Tibial nerve (tissue), 4 donors: ENCODE measurements around the gene UGT1A9. TPM values are rescaled to one million over a fixed set of nuclear protein-coding genes. Genes with fewer than 3 reads are reported as not detected.

Experiments used
- DNase-seq, 2 donors: peaks; one replicate each; pipeline ENCODE4 v3.0.0-alpha.2; 2019; ENCODE audit warnings: low spot score in 2 of 2
- H3K27ac ChIP-seq, 4 donors: fragments of 200-600 bp; sonication (generic) in 3 of 4; one replicate each; pipeline ENCODE4 v1.5.1; 2017 to 2019; ENCODE audit warnings: mild to moderate bottlenecking in 1 of 4
- H3K27me3 ChIP-seq, 2 donors: fragments of 200-600 bp; sonication (generic) in 1 of 2; one replicate each; pipeline versions ENCODE4 v1.5.1 to v1.6.0; 2017 to 2019
- H3K36me3 ChIP-seq, 3 donors: fragments of 200-600 bp; sonication (generic); one replicate each; pipeline ENCODE4 v1.5.1; 2018 to 2019
- H3K4me1 ChIP-seq, 4 donors: fragments of 200-600 bp; sonication (generic) in 3 of 4; one replicate each; pipeline ENCODE4 v1.5.1; 2017 to 2019
- H3K4me3 ChIP-seq, 4 donors: fragments of 200-600 bp; sonication (generic) in 3 of 4; one replicate each; pipeline ENCODE4 v1.5.1; 2017 to 2019; ENCODE audit warnings: mild to moderate bottlenecking in 1 of 4, moderate library complexity in 1 of 4
- H3K9me3 ChIP-seq, 4 donors: fragments of 200-600 bp; sonication (generic) in 3 of 4; one replicate each; pipeline ENCODE4 v1.5.1; 2017 to 2019
- CTCF ChIP-seq, 5 experiments: fragments of 200-600 bp in 3 of 5; fragments of 450-650 bp in 2 of 5; sonication (generic) in 3 of 5; IDR thresholded peaks; one replicate each; pipeline ENCODE4 v1.5.1; 2016 to 2019; ENCODE audit warnings: antibody characterized with exemption in 5 of 5, mild to moderate bottlenecking in 3 of 5, moderate library complexity in 2 of 5
- EP300 ChIP-seq, 2 donors: sonication (generic); formaldehyde crosslinking; IDR thresholded peaks; one replicate each; pipeline ENCODE4 v1.6.1; 2017; ENCODE audit warnings: antibody characterized with exemption in 2 of 2, mild to moderate bottlenecking in 1 of 2
- POLR2A ChIP-seq, 2 donors: fragments of 450-650 bp; IDR thresholded peaks; one replicate each; pipeline ENCODE4 v1.6.1; 2017; ENCODE audit warnings: antibody characterized with exemption in 2 of 2, mild to moderate bottlenecking in 2 of 2, moderate library complexity in 2 of 2
- WGBS, 2 donors: methylation state at CpG; one replicate each; pipeline ENCODE4 v1.1.5; 2018; 5-methylcytosine and 5-hydroxymethylcytosine counted together
- total RNA-seq, 4 donors: library from RNA; depleted of rRNA; stranded (reverse); fragments of >200 nt; gene quantifications; one replicate each; pipeline ENCODE4 v1.1.0, GENCODE V29; 2016

The UGT1A9 gene
- total RNA-seq, 4 donors from 2014 or later: not detected

DNA sequence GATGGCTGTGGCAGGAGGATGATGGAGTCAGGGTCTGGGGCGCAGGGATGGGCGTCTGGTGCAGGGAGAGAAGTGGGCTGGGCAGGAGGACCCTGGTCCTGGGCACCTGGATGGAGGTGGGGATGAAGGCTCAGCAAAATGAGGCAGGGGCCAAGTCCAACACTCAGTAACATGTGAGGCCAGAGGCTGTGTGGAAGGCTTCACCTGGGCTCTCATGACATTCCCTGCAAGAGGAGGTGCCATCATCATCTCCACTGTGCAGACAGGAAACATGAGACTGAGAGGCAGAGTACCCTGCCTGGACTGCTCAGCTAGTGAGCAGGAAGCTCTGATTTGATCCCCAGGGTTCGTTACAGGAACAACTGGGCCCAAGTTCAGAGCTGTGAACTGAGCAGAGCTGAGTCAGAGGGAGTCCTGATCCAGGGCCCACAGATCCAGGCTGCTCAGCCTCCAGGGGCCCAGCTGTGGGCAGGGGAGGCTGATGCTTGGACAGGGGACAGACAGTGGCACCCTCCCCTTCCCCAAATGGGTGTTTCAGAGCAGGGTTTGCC, 145.7 kb downstream of the UGT1A9 start:
- no peaks in the 10 kb centered on the region for H3K27me3 ChIP-seq

GRCh38 chr2:233817995-233818638, 146.4 kb downstream of the UGT1A9 start:
- H3K4me1 ChIP-seq: no peaks in the 10 kb centered on the region
- no peaks in the 10 kb centered on the region for H3K27me3 ChIP-seq
- no peaks in the 10 kb centered on the region for H3K9me3 ChIP-seq
- no peak overlapping the region for H3K4me3 ChIP-seq
- no peak for DNase-seq
- no peaks in the 10 kb centered on the region for H3K36me3 ChIP-seq
- no peak for TF ChIP-seq EP300 (IDR thresholded peaks at IDR 0.05)
- TF ChIP-seq CTCF (IDR thresholded peaks at IDR 0.05): no peak
- no peak for TF ChIP-seq POLR2A (IDR thresholded peaks at IDR 0.05)
- 90% methylated on average over 11 of the region's 11 CpGs for WGBS, 2 donors
- H3K27ac ChIP-seq: no peak overlapping the region

More for the DNA sequence above, 145.7 kb downstream of the UGT1A9 start:
- Histone ChIP-seq H3K36me3 (no peaks in the 10 kb centered on the region), H3K9me3 (no peaks in the 10 kb centered on the region), H3K27ac (no peak overlapping the region), H3K4me1 (no peaks in the 10 kb centered on the region), H3K4me3 (no peak overlapping the region)
- no peak for DNase-seq
- no peak for TF ChIP-seq EP300 (IDR thresholded peaks at IDR 0.05)
- no peak for TF ChIP-seq CTCF (IDR thresholded peaks at IDR 0.05)
- no peak for TF ChIP-seq POLR2A (IDR thresholded peaks at IDR 0.05)
- 73 to 90% methylated on average over 3 of the region's 3 CpGs for WGBS, 2 donors

GRCh38 chr2:233818639-233819621, 147.2 kb downstream of the UGT1A9 start:
- no peaks in the 10 kb centered on the region for H3K9me3 ChIP-seq
- no peak overlapping the region for H3K27ac ChIP-seq
- TF ChIP-seq CTCF (IDR thresholded peaks at IDR 0.05) (no peak), EP300 (IDR thresholded peaks at IDR 0.05) (no peak), POLR2A (IDR thresholded peaks at IDR 0.05) (no peak)
- H3K4me1 ChIP-seq: no peaks in the 10 kb centered on the region
- no peaks in the 10 kb centered on the region for H3K36me3 ChIP-seq
- H3K4me3 ChIP-seq: no peak overlapping the region
- no peak for DNase-seq
- H3K27me3 ChIP-seq: no peaks in the 10 kb centered on the region
- 75 to 81% methylated on average over 14 to 17 of the region's 17 CpGs for WGBS, 2 donors

- H3K4me1 ChIP-seq: no peaks in the 10 kb centered on the region
- H3K4me3 ChIP-seq: no peak overlapping the region
- H3K36me3 ChIP-seq: no peaks in the 10 kb centered on the region
- DNase-seq: no peak
- H3K27me3 ChIP-seq: no peaks in the 10 kb centered on the region
- H3K9me3 ChIP-seq: no peaks in the 10 kb centered on the region
- WGBS, 2 donors: 80 to 83% methylated on average over 11 to 15 of the region's 18 CpGs
- no peak overlapping the region for H3K27ac ChIP-seq
- TF ChIP-seq CTCF (IDR thresholded peaks at IDR 0.05): no peak
- no peak for TF ChIP-seq EP300 (IDR thresholded peaks at IDR 0.05)
Measured at GRCh38 chr2:233819884-233820773, 148.4 kb downstream of the UGT1A9 start.
